NCI-H748 treated with DMSO at 0.1 percent for 48 hours (cell line): ENCODE data around the gene ZFP90.

ENCODE experiments used
- DNase-seq: peaks from one replicate; lab custom pipeline; 2025; lab: John Stamatoyannopoulos, UW

The ZFP90 gene

GRCh38 chr16:68590201-68590994 is 51.3 kb downstream of the ZFP90 start:
- peak; percentile 31 for DNase-seq

- no peak for DNase-seq
Measured at GRCh38 chr16:68592466-68593337, 53.6 kb downstream of the ZFP90 start.

- DNase-seq = no peak
Measured at GRCh38 chr16:68596266-68596665, 57.2 kb downstream of the ZFP90 start.

- DNase-seq = no peak
Measured at GRCh38 chr16:68599586-68599985, 60.5 kb downstream of the ZFP90 start.

- DNase-seq = no peak
Measured at GRCh38 chr16:68605746-68606145, 66.7 kb downstream of the ZFP90 start.

- no peak for DNase-seq
Measured at GRCh38 chr16:68607443-68607842, 68.4 kb downstream of the ZFP90 start.

GRCh38 chr16:68608330-68608729 is 69.2 kb downstream of the ZFP90 start:
- no peak for DNase-seq

GRCh38 chr16:68612996-68613395 is 73.9 kb downstream of the ZFP90 start:
- no peak for DNase-seq

- no peak for DNase-seq
Measured at GRCh38 chr16:68617734-68618133, 78.6 kb downstream of the ZFP90 start.
